Sigmoid colon (tissue), 7 donors: ENCODE data around the gene ZFPM1. TPM values are rescaled to one million over a fixed set of nuclear protein-coding genes. Genes with fewer than 3 reads are reported as not detected.

Source experiments
- DNase-seq: peaks from one replicate; pipeline ENCODE4 v3.0.0-alpha.2; 2019
- H3K27ac ChIP-seq, 4 donors: fragments of 200-600 bp; sonication (generic); one replicate each; pipeline ENCODE4 v1.5.1; 2016 to 2019; ENCODE audit warnings: mild to moderate bottlenecking in 1 of 4
- H3K27me3 ChIP-seq, 3 donors: fragments of 200-600 bp; sonication (generic); one replicate each; pipeline ENCODE4 v1.5.1; 2019; ENCODE audit warnings: mild to moderate bottlenecking in 1 of 3
- H3K36me3 ChIP-seq, 4 donors: fragments of 200-600 bp; sonication (generic); one replicate each; pipeline ENCODE4 v1.5.1; 2016 to 2019
- H3K4me1 ChIP-seq, 4 donors: fragments of 200-600 bp; sonication (generic); one replicate each; pipeline ENCODE4 v1.5.1; 2017 to 2019
- H3K4me3 ChIP-seq, 4 donors: fragments of 200-600 bp; sonication (generic); one replicate each; pipeline ENCODE4 v1.5.1; 2017 to 2019; ENCODE audit warnings: mild to moderate bottlenecking in 2 of 4, moderate library complexity in 1 of 4
- H3K9me3 ChIP-seq, 4 donors: fragments of 200-600 bp in 3 of 4; sonication (generic) in 3 of 4; one replicate each; pipeline versions ENCODE4 v1.5.1 to v1.6.1; 2013 to 2019
- CTCF ChIP-seq, 4 experiments: fragments of 450-650 bp in 3 of 4; fragments of 200-600 bp in 1 of 4; IDR thresholded peaks; one replicate each; pipeline ENCODE4 v1.5.1; 2016 to 2019; ENCODE audit warnings: antibody characterized with exemption in 4 of 4, mild to moderate bottlenecking in 3 of 4, moderate library complexity in 2 of 4
- EP300 ChIP-seq, 4 donors: sonication (generic); formaldehyde crosslinking; IDR thresholded peaks; one replicate each; pipeline ENCODE4 v1.6.1; 2017; ENCODE audit warnings: antibody characterized with exemption in 4 of 4
- POLR2A ChIP-seq, 2 donors: fragments of 450-650 bp; IDR thresholded peaks; one replicate each; pipeline ENCODE4 v1.6.1; 2016; ENCODE audit warnings: antibody characterized with exemption in 2 of 2, mild to moderate bottlenecking in 2 of 2, moderate library complexity in 2 of 2
- POLR2AphosphoS5 ChIP-seq, 4 donors: sonication (generic); formaldehyde crosslinking; IDR thresholded peaks; one replicate each; pipeline ENCODE4 v1.6.1; 2017; ENCODE audit warnings: antibody characterized with exemption in 4 of 4
- WGBS, 2 donors: extraction: QIAGEN DNeasy Blood & Tissue Kit; methylation state at CpG; one replicate each; pipeline ENCODE4 v1.1.7; 2013; 5-methylcytosine and 5-hydroxymethylcytosine counted together
- intact Hi-C: fragments of 100-400 bp; cut with DNase I; formaldehyde crosslinking; loops from one replicate; pipeline ENCODE4 v1.15.1; 2023
- polyA plus RNA-seq, 3 donors: library from polyadenylated mRNA; stranded (reverse); fragments of 200-250 nt; gene quantifications; one replicate each; pipeline ENCODE4 v1.2.3, GENCODE V29; 2013
- total RNA-seq, 4 donors: library from RNA; depleted of rRNA; stranded (reverse); fragments of >200 nt; gene quantifications; one replicate each; pipeline ENCODE4 v1.1.0, GENCODE V29; 2016
- donor health status: healthy with polysubstance abuse.
- donor health status: Bipolar disorder and iron deficiency.
- donor health status: healthy.

Gene ZFPM1
- total and polyA plus RNA-seq, 7 donors = 0.27 to 3.7 (median 0.66) TPM

DNA sequence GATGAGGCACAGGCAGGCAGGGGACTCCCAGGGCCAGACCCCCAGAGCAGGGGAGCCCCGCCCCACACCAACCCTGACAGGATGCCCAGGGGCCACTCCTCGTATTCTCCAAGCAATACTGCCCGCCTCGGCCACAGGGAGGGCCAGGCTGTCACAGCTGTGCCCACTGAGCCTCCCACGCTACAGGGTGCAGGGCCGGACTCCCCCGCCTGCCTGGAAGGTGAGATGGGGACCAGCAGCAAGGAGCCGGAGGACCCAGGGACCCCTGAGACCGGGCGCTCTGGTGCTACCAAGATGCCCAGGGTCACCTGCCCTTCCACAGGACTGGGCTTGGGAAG, 18.8 kb upstream of the ZFPM1 start:
- DNase-seq = no peak
- Histone ChIP-seq H3K4me1 (peaks cover 0 to 25% (median 19%) of the 10 kb centered on the region in 4 donors), H3K27ac (no peak overlapping the region), H3K9me3 (no peaks in the 10 kb centered on the region), H3K4me3 (no peak overlapping the region), H3K36me3 (no peaks in the 10 kb centered on the region), H3K27me3 (peaks cover 18 to 50% (median 40%) of the 10 kb centered on the region in 3 donors)
- WGBS, 2 donors = 73 to 92% methylated on average over 10 of the region's 10 CpGs
- TF ChIP-seq CTCF (IDR thresholded peaks at IDR 0.05) = no peak
- TF ChIP-seq POLR2A (IDR thresholded peaks at IDR 0.05) = no peak
- TF ChIP-seq EP300 (IDR thresholded peaks at IDR 0.05) = no peak
- no peak for TF ChIP-seq POLR2AphosphoS5 (IDR thresholded peaks at IDR 0.05)
- intact Hi-C loops = loop anchor here (10.0 kb wide), 1 partner anchor 450 kb away; no protein-coding TSS in a partner anchor

GRCh38 chr16:88434746-88435145, 18.3 kb upstream of the ZFPM1 start:
- TF ChIP-seq POLR2AphosphoS5 (IDR thresholded peaks at IDR 0.05) (no peak), EP300 (IDR thresholded peaks at IDR 0.05) (no peak), POLR2A (IDR thresholded peaks at IDR 0.05) (no peak), CTCF (IDR thresholded peaks at IDR 0.05) (no peak)
- intact Hi-C loops = loop anchor here (10.0 kb wide), 1 partner anchor 450 kb away; no protein-coding TSS in a partner anchor
- no peak overlapping the region for H3K27ac ChIP-seq
- H3K4me1 ChIP-seq = peaks cover 0 to 25% (median 19%) of the 10 kb centered on the region in 4 donors
- DNase-seq = no peak
- H3K4me3 ChIP-seq = no peak overlapping the region
- no peaks in the 10 kb centered on the region for H3K9me3 ChIP-seq
- H3K36me3 ChIP-seq = no peaks in the 10 kb centered on the region
- 66 to 81% methylated on average over 18 of the region's 18 CpGs for WGBS, 2 donors
- H3K27me3 ChIP-seq = peaks cover 18 to 46% (median 36%) of the 10 kb centered on the region in 3 donors

DNA sequence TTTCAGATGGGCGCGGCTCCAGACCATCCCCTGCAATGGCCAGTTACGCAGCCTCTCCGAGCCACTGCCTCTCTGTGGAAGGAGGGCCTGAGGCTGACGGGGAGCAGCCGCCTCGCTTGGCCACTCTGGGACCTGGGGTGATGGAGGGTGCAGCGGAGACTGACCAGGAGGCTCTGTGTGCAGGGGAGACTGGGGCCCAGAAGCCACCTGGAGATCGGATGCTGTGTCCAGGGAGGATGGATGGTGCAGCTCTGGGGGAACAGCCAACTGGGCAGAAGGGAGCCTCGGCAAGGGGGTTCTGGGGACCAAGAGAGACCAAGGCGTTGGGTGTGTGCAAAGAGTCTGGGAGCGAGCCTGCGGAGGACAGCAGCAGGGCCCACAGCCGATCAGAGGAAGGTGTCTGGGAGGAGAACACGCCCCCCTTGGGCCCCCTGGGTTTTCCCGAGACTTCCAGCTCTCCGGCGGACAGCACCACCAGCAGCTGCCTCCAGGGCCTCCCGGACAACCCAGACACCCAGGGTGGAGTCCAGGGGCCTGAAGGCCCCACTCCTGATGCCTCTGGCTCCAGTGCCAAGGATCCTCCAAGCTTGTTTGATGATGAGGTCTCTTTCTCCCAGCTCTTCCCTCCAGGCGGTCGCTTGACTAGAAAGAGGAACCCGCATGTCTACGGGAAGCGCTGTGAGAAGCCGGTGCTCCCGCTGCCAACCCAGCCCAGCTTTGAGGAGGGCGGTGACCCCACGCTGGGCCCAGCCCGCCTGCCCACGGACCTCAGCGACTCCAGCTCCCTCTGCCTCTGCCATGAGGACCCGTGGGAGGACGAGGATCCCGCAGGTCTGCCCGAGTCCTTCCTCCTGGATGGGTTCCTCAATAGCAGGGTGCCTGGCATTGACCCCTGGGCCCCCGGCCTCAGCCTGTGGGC, 17.4 kb upstream of the ZFPM1 start:
- Histone ChIP-seq H3K4me3 (no peak overlapping the region), H3K27me3 (peaks cover 10 to 36% (median 27%) of the 10 kb centered on the region in 3 donors), H3K9me3 (no peaks in the 10 kb centered on the region), H3K4me1 (peaks cover 0 to 15% (median 11%) of the 10 kb centered on the region in 4 donors), H3K36me3 (no peaks in the 10 kb centered on the region), H3K27ac (no peak overlapping the region)
- WGBS, 2 donors = 76 to 86% methylated on average over 36 of the region's 36 CpGs
- TF ChIP-seq CTCF (IDR thresholded peaks at IDR 0.05) = no peak
- no peak for TF ChIP-seq EP300 (IDR thresholded peaks at IDR 0.05)
- TF ChIP-seq POLR2A (IDR thresholded peaks at IDR 0.05) = no peak
- no peak for TF ChIP-seq POLR2AphosphoS5 (IDR thresholded peaks at IDR 0.05)
- intact Hi-C loops = loop anchor here (2.0 to 10.0 kb wide), 2 partner anchors 241 to 451 kb away; no protein-coding TSS in a partner anchor
- DNase-seq = no peak

GRCh38 chr16:88436796-88437195, 16.3 kb upstream of the ZFPM1 start:
- no peak overlapping the region for H3K27ac ChIP-seq
- peaks cover 5 to 31% (median 23%) of the 10 kb centered on the region in 3 donors for H3K27me3 ChIP-seq
- 91 to 94% methylated on average over 36 of the region's 36 CpGs for WGBS, 2 donors

More at GRCh38 chr16:88436796-88437195, 16.3 kb upstream of the ZFPM1 start:
- Histone ChIP-seq H3K4me1 (peaks cover 0 to 8% (median 6%) of the 10 kb centered on the region in 4 donors), H3K9me3 (no peaks in the 10 kb centered on the region), H3K36me3 (no peaks in the 10 kb centered on the region), H3K4me3 (no peak overlapping the region)
- TF ChIP-seq POLR2AphosphoS5 (IDR thresholded peaks at IDR 0.05) (no peak), POLR2A (IDR thresholded peaks at IDR 0.05) (no peak), EP300 (IDR thresholded peaks at IDR 0.05) (no peak), CTCF (IDR thresholded peaks at IDR 0.05) (no peak)
- DNase-seq = no peak
- intact Hi-C loops = loop anchor here (2.0 to 10.0 kb wide), 2 partner anchors 242 to 452 kb away; no protein-coding TSS in a partner anchor
